Activated CD4-positive, alpha-beta memory T cell treated with anti-CD3 and anti-CD28 coated beads for 36 hours (primary cell): ENCODE results near the gene S100A2. TPM values are rescaled to one million over a fixed set of nuclear protein-coding genes. Genes with fewer than 3 reads are reported as not detected.

ENCODE experiments used
- CTCF ChIA-PET: fragments of 350-600 bp; sonication (Branson Sonifier 250); formaldehyde crosslinking; loops from one replicate; lab custom pipeline; 2021; ENCODE audit warnings: antibody characterized with exemption, inconsistent platforms; lab: Charles Lee
- POLR2A ChIA-PET: fragments of 350-600 bp; sonication (Branson Sonifier 250); formaldehyde crosslinking; loops from one replicate; lab custom pipeline; 2021; ENCODE audit warnings: antibody characterized with exemption; lab: Charles Lee
- DNase-seq: peaks from one replicate; pipeline ENCODE4 v3.0.0-alpha.2; 2020
- H3K27ac Mint-ChIP-seq: one replicate; pipeline ENCODE4 v1.8.0; 2021; ENCODE audit warnings: mixed read lengths
- H3K27me3 Mint-ChIP-seq: one replicate; pipeline ENCODE4 v1.8.0; 2021; ENCODE audit warnings: mixed read lengths
- H3K36me3 Mint-ChIP-seq: one replicate; pipeline ENCODE4 v1.8.0; 2021; ENCODE audit warnings: mixed read lengths
- H3K4me1 Mint-ChIP-seq: one replicate; pipeline ENCODE4 v1.8.0; 2021; ENCODE audit warnings: low read depth, mixed read lengths
- H3K4me3 Mint-ChIP-seq: one replicate; pipeline ENCODE4 v1.8.0; 2021; ENCODE audit warnings: mild to moderate bottlenecking, mixed read lengths
- H3K9me3 Mint-ChIP-seq: one replicate; pipeline ENCODE4 v1.8.0; 2021; ENCODE audit warnings: mixed read lengths
- intact Hi-C: fragments of 100-400 bp; cut with micrococcal nuclease; formaldehyde crosslinking; loops from one replicate; pipeline ENCODE4 v1.15.1; 2023
- total RNA-seq, 2 experiments: library from RNA; stranded (reverse); gene quantifications; one replicate each; pipeline ENCODE4 v1.2.3, GENCODE V29; 2021

Gene S100A2
- total RNA-seq, 2 experiments from 2014 or later = 3.5 to 5.3 TPM

- POLR2A ChIA-PET = interaction anchor here (0.7 to 6.4 kb wide), 11 partner anchors 9 to 444 kb away, joined by 3 to 99 read pairs (median 3); partner anchors contain the start of genes CHTOP, S100A2 and S100A4
- peaks cover 73% of the 10 kb centered on the region for H3K4me1 Mint-ChIP-seq
- H3K27me3 Mint-ChIP-seq = no peaks in the 10 kb centered on the region
- peak; percentile 71 for DNase-seq
- intact Hi-C loops = loop anchor here (1.0 to 10.0 kb wide), 2 partner anchors 10 to 99 kb away; partner anchors contain the start of genes CHTOP and S100A4
- peak within 1 kb of the TSS; percentile 96 for H3K27ac Mint-ChIP-seq
- H3K9me3 Mint-ChIP-seq = no peaks in the 10 kb centered on the region
- peak within 1 kb of the TSS; percentile 95 for H3K4me3 Mint-ChIP-seq
- CTCF ChIA-PET = interaction anchor here (0.7 to 6.3 kb wide), 12 partner anchors 8 to 452 kb away, joined by 3 to 269 read pairs (median 4); partner anchors contain the start of gene S100A14
- peaks cover 24% of the 10 kb centered on the region for H3K36me3 Mint-ChIP-seq
These were observed 30.2 kb downstream of the S100A2 start, which contains the start of gene S100A6 for GRCh38 chr1:153535242-153536011. Gene S100A6 (minus strand): TSS chr1:153535991. CDS start chr1:153535339, 652 bp downstream.

DNA sequence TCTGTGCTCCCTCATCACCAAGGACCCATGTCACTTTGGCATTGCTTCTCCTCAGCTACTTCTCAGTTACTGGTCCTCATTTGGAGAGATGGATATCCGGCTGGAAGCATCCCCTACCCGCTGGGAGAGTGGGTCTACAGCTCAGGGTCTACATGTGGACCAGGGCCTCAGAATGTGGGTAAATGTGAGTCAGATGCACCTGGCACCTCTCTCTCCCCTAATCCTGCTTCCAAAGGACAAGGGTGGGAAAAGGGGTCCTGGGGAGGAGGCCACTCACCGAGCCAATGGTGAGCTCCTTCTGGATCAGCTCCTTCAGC lies 30.8 kb downstream of the S100A2 start:
- Mint-ChIP-seq H3K27ac (peak overlapping the region; percentile 96), H3K27me3 (no peaks in the 10 kb centered on the region), H3K4me3 (peak overlapping the region; percentile 91), H3K36me3 (peaks cover 24% of the 10 kb centered on the region), H3K9me3 (no peaks in the 10 kb centered on the region), H3K4me1 (peaks cover 69% of the 10 kb centered on the region)
- DNase-seq = no peak
- ChIA-PET POLR2A (interaction anchor here (1.3 to 6.4 kb wide), 7 partner anchors 10 to 127 kb away, joined by 3 to 99 read pairs (median 17); partner anchors contain the start of genes CHTOP, S100A2 and S100A4), CTCF (interaction anchor here (0.7 to 6.3 kb wide), 13 partner anchors 9 to 452 kb away, joined by 3 to 269 read pairs (median 4); partner anchors contain the start of genes S100A14 and S100A2)
- intact Hi-C loops = loop anchor here (10.0 kb wide), 1 partner anchor 100 kb away; the partner anchor contains the start of gene CHTOP

GRCh38 chr1:153534226-153534924 lies 31.3 kb downstream of the S100A2 start:
- peaks cover 64% of the 10 kb centered on the region for H3K4me1 Mint-ChIP-seq
- H3K4me3 Mint-ChIP-seq = peak overlapping the region; percentile 91
- ChIA-PET POLR2A (interaction anchor here (0.6 to 6.4 kb wide), 7 partner anchors 10 to 745 kb away, joined by 3 to 99 read pairs (median 17); partner anchors contain the start of genes CHTOP, S100A2 and S100A4), CTCF (interaction anchor here (0.7 to 6.3 kb wide), 17 partner anchors 9 to 453 kb away, joined by 3 to 269 read pairs (median 4); partner anchors contain the start of genes S100A14, S100A2 and S100A4)
- H3K27ac Mint-ChIP-seq = peak overlapping the region; percentile 96
- H3K36me3 Mint-ChIP-seq = peaks cover 24% of the 10 kb centered on the region
- no peaks in the 10 kb centered on the region for H3K27me3 Mint-ChIP-seq
- DNase-seq = no peak
- no peaks in the 10 kb centered on the region for H3K9me3 Mint-ChIP-seq
- intact Hi-C loops = loop anchor here (10.0 kb wide), 1 partner anchor 100 kb away; the partner anchor contains the start of gene CHTOP

DNA sequence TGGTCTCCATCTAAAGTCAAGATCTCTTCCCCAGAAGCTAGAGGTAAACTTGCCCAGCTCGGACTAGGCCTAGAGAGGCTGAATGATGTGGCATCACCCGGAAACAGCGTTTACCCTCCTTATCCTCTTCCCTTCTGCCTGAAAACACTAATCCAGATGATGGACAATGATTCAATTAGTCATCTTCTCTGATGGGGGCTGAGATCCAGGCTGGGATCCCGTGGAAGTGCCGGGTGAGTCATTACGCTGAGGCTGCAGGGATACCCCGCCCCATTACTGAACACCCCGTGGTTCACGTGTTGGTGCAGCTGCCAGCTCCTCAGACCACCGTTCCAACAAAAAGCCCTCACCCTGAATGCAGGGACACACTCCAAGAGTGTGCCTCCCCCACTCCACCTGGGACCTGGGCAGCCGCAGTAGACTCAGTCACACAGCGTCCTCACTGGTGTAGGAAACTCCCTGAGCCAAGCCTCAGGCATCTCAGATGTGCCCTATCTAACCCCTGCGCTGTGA lies 31.9 kb downstream of the S100A2 start:
- H3K4me3 Mint-ChIP-seq = peak overlapping the region; percentile 91
- no peaks in the 10 kb centered on the region for H3K27me3 Mint-ChIP-seq
- peak overlapping the region; percentile 96 for H3K27ac Mint-ChIP-seq
- ChIA-PET CTCF (interaction anchor here (0.7 to 6.3 kb wide), 18 partner anchors 8 to 138 kb away, joined by 3 to 269 read pairs (median 12); partner anchors contain the start of genes CHTOP, ILF2, S100A14 and S100A16), POLR2A (interaction anchor here (2.7 to 6.4 kb wide), 4 partner anchors 11 to 101 kb away, joined by 21 to 99 read pairs (median 60); partner anchors contain the start of genes CHTOP, S100A2 and S100A4)
- intact Hi-C loops = loop anchor here (1.0 to 10.0 kb wide), 5 partner anchors 13 to 138 kb away; partner anchors contain the start of gene CHTOP
- DNase-seq = peak; percentile 42
- H3K9me3 Mint-ChIP-seq = no peaks in the 10 kb centered on the region
- peaks cover 63% of the 10 kb centered on the region for H3K4me1 Mint-ChIP-seq
- H3K36me3 Mint-ChIP-seq = peaks cover 24% of the 10 kb centered on the region

DNA sequence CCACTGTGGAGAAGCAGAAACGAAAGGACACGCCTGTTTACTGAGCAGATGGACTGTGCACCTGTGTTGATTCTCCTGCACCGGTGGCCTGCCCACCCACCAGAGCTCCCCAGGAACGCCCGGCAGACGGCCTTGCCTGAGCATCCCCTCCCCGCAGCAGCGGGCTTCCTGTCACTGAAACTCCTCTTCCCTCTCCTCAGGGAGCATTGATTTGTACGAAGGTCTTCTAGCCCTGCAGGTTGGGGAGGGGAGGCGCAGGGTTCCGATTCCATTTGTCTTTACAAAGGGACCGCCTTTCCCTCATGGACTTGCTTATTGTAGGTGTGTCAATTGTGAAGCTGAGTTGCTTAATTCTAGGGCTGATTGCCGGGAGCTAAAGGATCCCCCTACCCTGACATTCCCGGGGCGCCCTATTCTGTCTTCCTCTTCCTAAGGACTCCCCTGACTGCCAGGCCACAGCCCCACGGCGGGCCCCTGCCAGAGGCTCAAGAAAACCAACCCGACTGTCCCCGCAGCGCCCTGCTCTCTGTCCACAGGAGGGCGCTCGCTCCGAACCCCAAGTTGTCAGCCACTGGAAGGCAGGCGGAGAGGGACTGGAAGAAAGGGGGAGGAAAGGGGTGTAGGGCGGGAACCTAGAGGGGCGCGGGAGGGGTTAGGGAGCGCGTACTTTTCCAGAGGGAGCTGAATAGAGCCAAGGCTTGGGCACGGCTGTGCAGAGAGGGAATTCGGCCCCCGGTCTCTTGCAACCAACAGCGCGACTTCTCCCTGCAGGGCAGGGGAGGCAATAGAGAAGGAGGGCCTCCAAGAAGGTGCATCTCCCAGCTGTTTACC lies 32.7 kb downstream of the S100A2 start:
- no peaks in the 10 kb centered on the region for H3K9me3 Mint-ChIP-seq
- ChIA-PET CTCF (interaction anchor here (0.6 to 6.3 kb wide), 34 partner anchors 7 to 604 kb away, joined by 3 to 269 read pairs (median 6); partner anchors contain the start of genes CHTOP, ILF2, RAB13 and S100A14), POLR2A (interaction anchor here (1.2 to 6.4 kb wide), 5 partner anchors 12 to 101 kb away, joined by 3 to 99 read pairs (median 24); partner anchors contain the start of genes CHTOP, S100A2 and S100A4)
- peak overlapping the region; percentile 96 for H3K27ac Mint-ChIP-seq
- H3K4me1 Mint-ChIP-seq = peaks cover 58% of the 10 kb centered on the region
- peak; percentile 90 for DNase-seq
- H3K27me3 Mint-ChIP-seq = no peaks in the 10 kb centered on the region
- peak overlapping the region; percentile 91 for H3K4me3 Mint-ChIP-seq
- intact Hi-C loops = loop anchor here (1.0 to 10.0 kb wide), 6 partner anchors 14 to 138 kb away; partner anchors contain the start of gene CHTOP
- peaks cover 24% of the 10 kb centered on the region for H3K36me3 Mint-ChIP-seq

DNA sequence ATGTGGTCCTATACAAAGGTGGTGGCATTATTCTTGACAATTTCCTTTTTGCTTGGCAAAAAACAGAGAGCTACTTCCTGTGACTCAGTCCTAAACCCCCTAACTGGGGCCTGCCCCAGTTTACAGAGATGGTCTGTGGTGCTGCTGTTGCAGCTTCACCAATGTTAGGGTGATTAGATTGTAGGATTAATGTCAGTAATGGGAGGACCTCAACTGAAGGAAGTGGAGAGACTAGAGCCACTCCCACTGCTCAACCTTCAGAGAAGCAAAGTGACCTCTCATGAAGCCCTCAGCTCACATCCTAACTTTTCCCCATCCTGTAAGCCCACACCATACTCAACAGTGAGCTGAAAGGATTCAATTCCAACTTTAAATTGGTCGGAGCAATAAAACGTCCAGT lies 33.5 kb downstream of the S100A2 start:
- peak overlapping the region; percentile 91 for H3K4me3 Mint-ChIP-seq
- H3K27me3 Mint-ChIP-seq = no peaks in the 10 kb centered on the region
- intact Hi-C loops = loop anchor here (1.0 to 10.0 kb wide), 4 partner anchors 15 to 103 kb away; partner anchors contain the start of gene CHTOP
- peaks cover 24% of the 10 kb centered on the region for H3K36me3 Mint-ChIP-seq
- DNase-seq = peak; percentile 75
- ChIA-PET CTCF (interaction anchor here (0.7 to 6.3 kb wide), 32 partner anchors 8 to 459 kb away, joined by 3 to 269 read pairs (median 5); partner anchors contain the start of genes CHTOP, ILF2, RAB13 and RPS27), POLR2A (interaction anchor here (0.6 to 6.4 kb wide), 8 partner anchors 12 to 459 kb away, joined by 3 to 99 read pairs (median 12); partner anchors contain the start of genes CHTOP, RPS27, S100A2 and S100A4)
- H3K27ac Mint-ChIP-seq = peak overlapping the region; percentile 96
- H3K9me3 Mint-ChIP-seq = no peaks in the 10 kb centered on the region
- H3K4me1 Mint-ChIP-seq = peaks cover 54% of the 10 kb centered on the region

DNA sequence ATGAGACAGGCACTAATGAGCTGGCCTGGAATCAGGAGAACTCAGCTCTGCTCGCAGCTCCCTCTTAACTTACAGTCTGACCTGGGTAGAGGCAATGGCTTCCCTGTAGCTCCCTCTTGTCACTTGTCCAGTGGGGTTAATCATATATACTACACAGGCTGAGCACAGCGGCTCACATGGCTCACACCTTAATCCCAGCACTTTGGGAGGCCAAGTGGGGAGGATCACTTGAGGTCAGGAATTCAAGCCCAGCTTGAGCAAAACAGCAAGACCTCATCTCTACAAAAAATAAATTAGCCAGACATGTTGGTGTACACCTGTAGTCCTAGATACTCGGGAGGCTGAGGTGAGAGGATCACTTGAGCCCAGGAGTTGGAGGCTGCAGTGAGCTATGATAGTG lies 34.0 kb downstream of the S100A2 start:
- intact Hi-C loops = loop anchor here (1.0 to 10.0 kb wide), 4 partner anchors 15 to 103 kb away; partner anchors contain the start of gene CHTOP
- no peak for DNase-seq
- CTCF ChIA-PET = interaction anchor here (0.6 to 6.3 kb wide), 30 partner anchors 8 to 459 kb away, joined by 3 to 269 read pairs (median 6); partner anchors contain the start of genes CHTOP, ILF2, RAB13 and RPS27
- Mint-ChIP-seq H3K4me1 (peaks cover 49% of the 10 kb centered on the region), H3K36me3 (peaks cover 24% of the 10 kb centered on the region), H3K27ac (peak overlapping the region; percentile 96), H3K9me3 (no peaks in the 10 kb centered on the region), H3K4me3 (no peak overlapping the region), H3K27me3 (no peaks in the 10 kb centered on the region)
- POLR2A ChIA-PET = interaction anchor here (0.6 to 6.4 kb wide), 7 partner anchors 13 to 459 kb away, joined by 3 to 99 read pairs (median 21); partner anchors contain the start of genes CHTOP, RPS27, S100A2 and S100A4

DNA sequence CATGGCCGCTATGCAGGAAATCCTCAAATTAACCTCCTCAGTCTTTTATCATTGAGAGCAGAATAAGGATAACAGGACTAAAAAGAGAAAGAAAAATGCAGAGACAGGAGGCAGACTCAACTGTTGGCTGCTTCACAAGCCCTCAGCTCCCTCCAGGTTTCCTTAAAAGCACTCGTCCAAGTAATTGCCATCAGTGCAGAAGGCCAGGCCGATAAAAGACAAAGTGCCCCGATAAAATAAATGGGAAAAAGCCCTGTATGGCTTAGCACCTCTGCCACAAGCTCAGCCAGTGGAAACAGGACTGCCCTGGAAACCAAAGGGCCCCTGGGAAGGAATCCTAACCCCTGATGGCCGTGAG lies 38.0 kb downstream of the S100A2 start:
- intact Hi-C loops = no loop called here
- ChIA-PET POLR2A (no interaction called here), CTCF (no interaction called here)
- no peaks in the 10 kb centered on the region for H3K9me3 Mint-ChIP-seq
- no peak for DNase-seq
- peaks cover 26% of the 10 kb centered on the region for H3K4me1 Mint-ChIP-seq
- no peaks in the 10 kb centered on the region for H3K27me3 Mint-ChIP-seq
- H3K4me3 Mint-ChIP-seq = no peak overlapping the region
- no peak overlapping the region for H3K27ac Mint-ChIP-seq
- peaks cover 3% of the 10 kb centered on the region for H3K36me3 Mint-ChIP-seq

DNA sequence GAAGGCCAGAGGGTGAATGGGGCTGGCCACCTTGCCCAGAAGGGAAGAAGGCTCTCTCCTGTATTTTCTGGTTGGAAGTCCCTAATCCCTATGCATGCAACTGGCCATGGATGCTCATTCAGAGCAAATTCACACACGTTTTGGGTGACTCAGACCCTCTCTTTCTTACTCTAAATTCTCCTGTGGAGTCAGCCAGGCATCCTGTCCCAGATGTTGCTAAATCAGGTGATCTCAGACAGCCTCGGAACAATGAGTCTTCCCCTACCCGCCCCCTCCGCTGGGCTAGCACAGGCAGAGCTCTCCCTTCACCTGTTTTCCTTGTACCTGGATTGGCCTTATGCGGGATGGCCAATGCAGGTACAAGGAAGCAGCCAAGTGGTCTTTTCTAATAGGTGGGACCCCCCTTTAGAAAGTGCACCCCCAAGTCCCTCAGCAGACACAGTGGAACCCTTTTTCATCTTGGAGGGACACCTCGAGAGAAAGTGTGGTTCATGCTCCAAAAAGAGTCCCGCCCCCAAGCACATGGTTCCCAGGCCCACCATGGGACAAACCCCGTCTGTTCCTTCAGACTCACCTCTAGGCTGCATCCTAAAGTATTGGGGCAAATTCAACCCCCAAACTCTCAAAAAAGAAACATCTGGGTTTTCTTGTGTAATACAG lies 38.5 kb downstream of the S100A2 start:
- Mint-ChIP-seq H3K27ac (no peak overlapping the region), H3K36me3 (no peaks in the 10 kb centered on the region), H3K27me3 (no peaks in the 10 kb centered on the region), H3K4me1 (peaks cover 24% of the 10 kb centered on the region), H3K9me3 (no peaks in the 10 kb centered on the region), H3K4me3 (no peak overlapping the region)
- POLR2A ChIA-PET = no interaction called here
- CTCF ChIA-PET = interaction anchor here (0.7 kb wide), 1 partner anchor 31 kb away, joined by 5 read pairs; no protein-coding TSS in a partner anchor
- intact Hi-C loops = no loop called here
- DNase-seq = no peak
